Measurements from ENCODE around the gene DACH1.

GRCh38 chr13:71817335-71817734 lies 49.7 kb downstream of the DACH1 start:
- TF ChIP-seq CTCF (conservative IDR thresholded peaks at IDR 0.05 in 1 of 2, IDR thresholded peaks at IDR 0.05 in 1 of 2; ENCODE audit: low read depth in 1 of 2, low read length in 2 of 2) (no peak), EZH2 (IDR thresholded peaks at IDR 0.05; ENCODE audit: low read length, missing control alignments) (no peak)

All from fibroblast of lung (primary cell).